Measurements from ENCODE around the gene ISG20L2.

Gene ISG20L2

GRCh38 chr1:156743367-156744302 is 15.1 kb upstream of the ISG20L2 start:
- no peak overlapping the region for H3K27ac ChIP-seq (ENCODE audit: low read depth, low read length, poor library complexity, severe bottlenecking)

GRCh38 chr1:156742801-156743200 is 14.2 kb upstream of the ISG20L2 start:
- H3K27me3 ChIP-seq (ENCODE audit: insufficient read depth, low read length) = no peaks in the 10 kb centered on the region
- H4K20me1 ChIP-seq (ENCODE audit: insufficient read depth, low read length) = no peaks in the 10 kb centered on the region
- no peak overlapping the region for H3K9ac ChIP-seq (ENCODE audit: low read length)
- H3K9me2 ChIP-seq (ENCODE audit: low read depth, low read length) = no peaks in the 10 kb centered on the region
- H3K4me1 ChIP-seq (ENCODE audit: insufficient read depth, low read length, severe bottlenecking) = peaks cover 39% of the 10 kb centered on the region
- H3K9me3 ChIP-seq (ENCODE audit: low read length) = no peaks in the 10 kb centered on the region
- H3K4me2 ChIP-seq (ENCODE audit: low read length) = no peak overlapping the region
- H2AFZ ChIP-seq (ENCODE audit: low read length) = no peak overlapping the region
- no peak overlapping the region for H3K4me3 ChIP-seq (ENCODE audit: low read depth, low read length, poor library complexity, severe bottlenecking)
- peaks cover 72% of the 10 kb centered on the region for H3K36me3 ChIP-seq (ENCODE audit: insufficient read depth, low read length)
- TF ChIP-seq EZH2 (IDR thresholded peaks at IDR 0.05; ENCODE audit: borderline replicate concordance, low read length) (no peak), CTCF (IDR thresholded peaks at IDR 0.05; ENCODE audit: low read length) (no peak)
- no peak overlapping the region for H3K27ac ChIP-seq (ENCODE audit: low read depth, low read length, poor library complexity, severe bottlenecking)
- H3K79me2 ChIP-seq (ENCODE audit: insufficient read depth, low read length) = peaks cover 25% of the 10 kb centered on the region
- H3F3A ChIP-seq (ENCODE audit: insufficient read depth, low read length) = 0 out of 2 replicates have a peak, but pooled peaks cover 9% of the 10 kb centered on the region

More at GRCh38 chr1:156743367-156744302, 15.1 kb upstream of the ISG20L2 start:
- no peak overlapping the region for H3K9ac ChIP-seq (ENCODE audit: low read length)
- no peaks in the 10 kb centered on the region for H3K9me2 ChIP-seq (ENCODE audit: low read depth, low read length)
- H3K4me1 ChIP-seq (ENCODE audit: insufficient read depth, low read length, severe bottlenecking) = peaks cover 47% of the 10 kb centered on the region
- no peak overlapping the region for H2AFZ ChIP-seq (ENCODE audit: low read length)
- H3F3A ChIP-seq (ENCODE audit: insufficient read depth, low read length) = 0 out of 2 replicates have a peak, but pooled peaks cover 9% of the 10 kb centered on the region
- H3K36me3 ChIP-seq (ENCODE audit: insufficient read depth, low read length) = peaks cover 63% of the 10 kb centered on the region
- H3K4me3 ChIP-seq (ENCODE audit: low read depth, low read length, poor library complexity, severe bottlenecking) = no peak overlapping the region
- TF ChIP-seq EZH2 (IDR thresholded peaks at IDR 0.05; ENCODE audit: borderline replicate concordance, low read length) (no peak), CTCF (IDR thresholded peaks at IDR 0.05; ENCODE audit: low read length) (no peak)
- no peaks in the 10 kb centered on the region for H3K9me3 ChIP-seq (ENCODE audit: low read length)
- no peaks in the 10 kb centered on the region for H4K20me1 ChIP-seq (ENCODE audit: insufficient read depth, low read length)
- H3K79me2 ChIP-seq (ENCODE audit: insufficient read depth, low read length) = peaks cover 34% of the 10 kb centered on the region
- H3K4me2 ChIP-seq (ENCODE audit: low read length) = no peak overlapping the region
- no peaks in the 10 kb centered on the region for H3K27me3 ChIP-seq (ENCODE audit: insufficient read depth, low read length)

GRCh38 chr1:156742017-156742416 is 13.5 kb upstream of the ISG20L2 start:
- H3K9me2 ChIP-seq (ENCODE audit: low read depth, low read length) = no peaks in the 10 kb centered on the region
- no peak overlapping the region for H3K9ac ChIP-seq (ENCODE audit: low read length)

More at GRCh38 chr1:156742017-156742416, 13.5 kb upstream of the ISG20L2 start:
- Histone ChIP-seq H3K4me1 (ENCODE audit: insufficient read depth, low read length, severe bottlenecking) (peaks cover 32% of the 10 kb centered on the region), H2AFZ (ENCODE audit: low read length) (no peak overlapping the region), H3K4me2 (ENCODE audit: low read length) (peak overlapping the region; percentile 72), H3K36me3 (ENCODE audit: insufficient read depth, low read length) (peaks cover 80% of the 10 kb centered on the region), H4K20me1 (ENCODE audit: insufficient read depth, low read length) (no peaks in the 10 kb centered on the region), H3F3A (ENCODE audit: insufficient read depth, low read length) (0 out of 2 replicates have a peak, but pooled peaks cover 9% of the 10 kb centered on the region), H3K4me3 (ENCODE audit: low read depth, low read length, poor library complexity, severe bottlenecking) (peak overlapping the region; percentile 54), H3K27ac (ENCODE audit: low read depth, low read length, poor library complexity, severe bottlenecking) (peak overlapping the region; percentile 82), H3K9me3 (ENCODE audit: low read length) (no peaks in the 10 kb centered on the region), H3K27me3 (ENCODE audit: insufficient read depth, low read length) (no peaks in the 10 kb centered on the region), H3K79me2 (ENCODE audit: insufficient read depth, low read length) (peaks cover 19% of the 10 kb centered on the region)
- TF ChIP-seq CTCF (IDR thresholded peaks at IDR 0.05; ENCODE audit: low read length) (no peak), EZH2 (IDR thresholded peaks at IDR 0.05; ENCODE audit: borderline replicate concordance, low read length) (no peak)

Data from OCI-LY1 (cell line).